Panc1 (cell line): ENCODE data around the gene RGN. TPM values are rescaled to one million over a fixed set of nuclear protein-coding genes. Genes with fewer than 3 reads are reported as not detected.
A peak's percentile ranks its signal among the peaks of the same experiment; 100 is the strongest.

Experiments
- ATAC-seq: fragments of 200-7000 bp; cut with Tn5 transposase; 2 replicates; pipeline ENCODE4 v1.9.1; 2020; ENCODE audit warnings: mild to moderate bottlenecking, moderate library complexity
- Bru-seq: library from RNA; stranded (reverse); fragments of 400-500 nt; gene quantifications from one replicate; lab custom pipeline; 2021; lab: Mats Ljungman, UMichigan
- BruChase-seq, 2 experiments: library from RNA; stranded (reverse); fragments of 400-500 nt; gene quantifications; one replicate each; lab custom pipeline; 2021; lab: Mats Ljungman, UMichigan
- BruUV-seq: library from RNA; stranded (reverse); fragments of 400-500 nt; replicated peaks from 2 replicates; lab custom pipeline; 2021; lab: Mats Ljungman, UMichigan
- CTCF ChIA-PET: fragments of 300-600 bp; sonication (Branson Sonifier 250); formaldehyde crosslinking; loops from one replicate; lab custom pipeline; 2022; ENCODE audit warnings: antibody characterized with exemption; lab: Charles Lee
- POLR2A ChIA-PET: fragments of 300-600 bp; sonication (Branson Sonifier 250); formaldehyde crosslinking; loops from one replicate; lab custom pipeline; 2022; ENCODE audit warnings: antibody characterized with exemption; lab: Charles Lee
- DNase-seq: peaks from one replicate; pipeline ENCODE4 v3.0.0-alpha.2; 2010; ENCODE audit warnings: low read depth, low spot score
- H3K27ac ChIP-seq: 2 replicates; pipeline ENCODE4 v1.5.1; 2011; ENCODE audit warnings: mild to moderate bottlenecking, low read length, inconsistent platforms
- H3K27me3 ChIP-seq: fragments of 200-500 bp; sonication (Bioruptor generic); 2 replicates; pipeline ENCODE4 v1.6.0; 2014; ENCODE audit warnings: low read length, inconsistent platforms; ENCODE audit not compliant: control insufficient read depth, insufficient read depth
- H3K36me3 ChIP-seq: fragments of 200-500 bp; sonication (Bioruptor generic); 2 replicates; pipeline ENCODE4 v1.5.1; 2014; ENCODE audit warnings: inconsistent platforms, mild to moderate bottlenecking, low read length, moderate library complexity; ENCODE audit not compliant: control insufficient read depth, insufficient read depth
- H3K4me1 ChIP-seq: 2 replicates; pipeline ENCODE4 v1.5.1; 2011; ENCODE audit warnings: inconsistent platforms, mild to moderate bottlenecking, low read length, moderate library complexity; ENCODE audit not compliant: control insufficient read depth, insufficient read depth
- H3K4me3 ChIP-seq, 2 experiments: 2 replicates each; pipeline ENCODE4 v1.5.1; 2011 to 2012; ENCODE audit warnings: low read depth in 2 of 2, low read length in 2 of 2, mild to moderate bottlenecking in 2 of 2, inconsistent platforms in 1 of 2, moderate library complexity in 1 of 2
- H3K9me3 ChIP-seq: fragments of 200-500 bp; sonication (Bioruptor generic); 2 replicates; pipeline ENCODE4 v1.5.1; 2014; ENCODE audit warnings: low read depth, mild to moderate bottlenecking, inconsistent platforms, low read length, moderate library complexity; ENCODE audit not compliant: control insufficient read depth, insufficient read depth
- CTCF ChIP-seq: fragments of 450-650 bp; IDR thresholded peaks from 2 replicates; pipeline ENCODE4 v1.5.1; 2017; ENCODE audit warnings: mild to moderate bottlenecking
- POLR2AphosphoS5 ChIP-seq: IDR thresholded peaks from 2 replicates; pipeline ENCODE4 v1.6.1; 2012; ENCODE audit warnings: mild to moderate bottlenecking, low read depth, low read length, moderate library complexity
- REST ChIP-seq, 2 experiments: IDR thresholded peaks; 2 replicates each; pipeline ENCODE4 v1.6.1; 2011 to 2012; ENCODE audit warnings: low read depth in 2 of 2, control low read depth in 1 of 2, low read length in 1 of 2, mild to moderate bottlenecking in 1 of 2, moderate library complexity in 1 of 2; ENCODE audit not compliant: insufficient read depth in 1 of 2
- SIN3A ChIP-seq: IDR thresholded peaks from 2 replicates; pipeline ENCODE4 v1.6.1; 2012; ENCODE audit warnings: low read depth, mild to moderate bottlenecking, low read length, moderate library complexity, borderline replicate concordance; ENCODE audit not compliant: insufficient read depth
- TCF7L2 ChIP-seq: IDR thresholded peaks from 2 replicates; pipeline ENCODE4 v1.6.1; 2011; ENCODE audit warnings: mild to moderate bottlenecking, low read depth, low read length, inconsistent platforms
- in situ Hi-C: cut with HindIII; loops from 2 replicates; pipeline ENCODE4 v1.10.0; 2016; ENCODE audit warnings: low sequenced_read_pairs, low pct_unique_long_range_greater_than_20kb
- intact Hi-C: fragments of 100-400 bp; cut with micrococcal nuclease; formaldehyde crosslinking; loops from one replicate; pipeline ENCODE4 v1.10.0; 2022; ENCODE audit not compliant: unreplicated experiment
- long read RNA-seq: library from polyadenylated mRNA; unstranded; transcript quantifications from one replicate; pipeline ENCODE4 v2.0.0, GENCODE V29; 2021; ENCODE audit not compliant: unreplicated experiment
- polyA plus RNA-seq: library from polyadenylated mRNA; unstranded; fragments of >200 nt; gene quantifications from one replicate; pipeline ENCODE4 v1.2.1, GENCODE V29; 2012; ENCODE audit warnings: missing spikeins; ENCODE audit not compliant: insufficient read length
- total RNA-seq: library from RNA; stranded (reverse); gene quantifications from one replicate; pipeline ENCODE4 v1.2.1, GENCODE V29; 2021; ENCODE audit not compliant: unreplicated experiment

The RGN gene
- 3.4 TPM for total RNA-seq
- polyA plus RNA-seq, result 4.1 TPM
- Bru-seq, nascent RNA, result percentile 39 among the genes with signal in this experiment
- BruChase-seq, experiment 1, labeled RNA remaining after a 2-hour chase, result percentile 35 among the genes with signal in this experiment
- percentile 38 among the genes with signal in this experiment for BruChase-seq, experiment 2, labeled RNA remaining after a 6-hour chase
- long read RNA-seq, partial matches to known transcripts, result 1 of 7 reads
- long read RNA-seq, other reads (novel, unspliced or antisense), result 5 of 7 reads

GRCh38 chrX:47078129-47079043 lies at the start of gene RGN:
Gene RGN (plus strand): TSS chrX:47078443. CDS start chrX:47081145, 2,702 bp downstream.
- intact Hi-C loops, result no loop called here
- ChIA-PET CTCF (interaction anchor here (0.6 kb wide), 2 partner anchors 48 to 95 kb away, joined by 3 to 10 read pairs; no protein-coding TSS in a partner anchor), POLR2A (interaction anchor here (0.6 kb wide), 1 partner anchor 725 kb away, joined by 3 read pairs; no protein-coding TSS in a partner anchor)
- DNase-seq (no peak), ATAC-seq (peak; percentile 74)
- in situ Hi-C loops, result no loop called here
- Histone ChIP-seq H3K27ac (no peak within 1 kb of the TSS), H3K27me3 (no peaks in the 10 kb centered on the region), H3K4me1 (no peaks in the 10 kb centered on the region), H3K36me3 (no peaks in the 10 kb centered on the region), H3K9me3 (no peaks in the 10 kb centered on the region), H3K4me3 (peak within 1 kb of the TSS; percentile 32 to 51)
- TF ChIP-seq REST (IDR thresholded peaks at IDR 0.05; ENCODE audit: insufficient read depth in 1 of 2, low read depth in 2 of 2, low read length in 1 of 2) (no peak), TCF7L2 (no peak), SIN3A (no peak), CTCF (no peak), POLR2AphosphoS5 (no peak)
- BruUV-seq, result no TSS peak

- no peak overlapping the region for H3K27ac ChIP-seq
- in situ Hi-C loops (no loop called here), intact Hi-C loops (loop anchor here (2.0 kb wide), 1 partner anchor 126 kb away; no protein-coding TSS in a partner anchor)
- BruUV-seq, result no TSS peak
- no peaks in the 10 kb centered on the region for H3K27me3 ChIP-seq
- ATAC-seq, result peak; percentile 80
- H3K9me3 ChIP-seq, result no peaks in the 10 kb centered on the region
- peak; percentile 33 for DNase-seq
- ChIA-PET POLR2A (no interaction called here), CTCF (interaction anchor here (0.6 to 1.4 kb wide), 2 partner anchors 49 to 126 kb away, joined by 6 to 10 read pairs; no protein-coding TSS in a partner anchor)
- H3K36me3 ChIP-seq, result no peaks in the 10 kb centered on the region; the same call in 1 of the 2 replicates
- H3K4me1 ChIP-seq, result no peaks in the 10 kb centered on the region
- no peak for TF ChIP-seq REST (IDR thresholded peaks at IDR 0.05; ENCODE audit: insufficient read depth in 1 of 2, low read depth in 2 of 2, low read length in 1 of 2)
- peak; percentile 67; the same call in 1 of the 2 replicates for TF ChIP-seq CTCF
- H3K4me3 ChIP-seq, result no peak overlapping the region
Observed at GRCh38 chrX:47030339-47030738, 47.9 kb upstream of the RGN start.
